Stomach (tissue), 4 donors: ENCODE data around the gene C6orf89.

Experiments used
- POLR2AphosphoS5 ChIP-seq, 3 donors: sonication (generic); formaldehyde crosslinking; IDR thresholded peaks; one replicate each; pipeline ENCODE4 v1.6.1; 2016; ENCODE audit warnings: antibody characterized with exemption in 3 of 3
- TF ChIP-seq, protein P1 (sequence below), 7 experiments: fragments of 450-650 bp in 4 of 7; fragments of 200-600 bp in 3 of 7; sonication (generic) in 3 of 7; IDR thresholded peaks; one replicate each; pipeline ENCODE4 v1.5.1; 2016 to 2019; ENCODE audit warnings: antibody characterized with exemption in 7 of 7, control low read depth in 2 of 7, mild to moderate bottlenecking in 1 of 7

DNA sequence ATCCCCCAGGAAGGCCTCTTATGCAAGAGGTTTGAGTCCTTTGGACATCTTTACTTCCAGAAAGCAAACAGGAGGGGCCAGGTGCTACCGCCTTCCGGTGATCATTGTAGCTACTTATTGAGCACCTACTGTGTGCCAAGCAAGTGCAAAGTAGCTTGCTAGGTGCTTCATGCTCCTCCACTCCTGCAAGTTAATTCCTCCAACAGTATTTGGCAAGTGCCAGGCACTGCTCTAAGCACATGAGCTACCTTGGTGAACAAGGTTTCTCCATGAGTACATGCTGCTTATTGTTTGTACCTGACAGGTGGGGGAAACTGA, 48.8 kb upstream of the C6orf89 start:
- TF ChIP-seq, protein P1, sequence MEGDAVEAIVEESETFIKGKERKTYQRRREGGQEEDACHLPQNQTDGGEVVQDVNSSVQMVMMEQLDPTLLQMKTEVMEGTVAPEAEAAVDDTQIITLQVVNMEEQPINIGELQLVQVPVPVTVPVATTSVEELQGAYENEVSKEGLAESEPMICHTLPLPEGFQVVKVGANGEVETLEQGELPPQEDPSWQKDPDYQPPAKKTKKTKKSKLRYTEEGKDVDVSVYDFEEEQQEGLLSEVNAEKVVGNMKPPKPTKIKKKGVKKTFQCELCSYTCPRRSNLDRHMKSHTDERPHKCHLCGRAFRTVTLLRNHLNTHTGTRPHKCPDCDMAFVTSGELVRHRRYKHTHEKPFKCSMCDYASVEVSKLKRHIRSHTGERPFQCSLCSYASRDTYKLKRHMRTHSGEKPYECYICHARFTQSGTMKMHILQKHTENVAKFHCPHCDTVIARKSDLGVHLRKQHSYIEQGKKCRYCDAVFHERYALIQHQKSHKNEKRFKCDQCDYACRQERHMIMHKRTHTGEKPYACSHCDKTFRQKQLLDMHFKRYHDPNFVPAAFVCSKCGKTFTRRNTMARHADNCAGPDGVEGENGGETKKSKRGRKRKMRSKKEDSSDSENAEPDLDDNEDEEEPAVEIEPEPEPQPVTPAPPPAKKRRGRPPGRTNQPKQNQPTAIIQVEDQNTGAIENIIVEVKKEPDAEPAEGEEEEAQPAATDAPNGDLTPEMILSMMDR (IDR thresholded peaks at IDR 0.05) = no peak
- TF ChIP-seq POLR2AphosphoS5 (IDR thresholded peaks at IDR 0.05) = no peak
